HK-2 (cell line): ENCODE measurements around the gene LILRB5.
A peak's percentile ranks its signal among the peaks of the same experiment; 100 is the strongest.
"Not testable (repeated sequence)": the region's sequence is repeated elsewhere in the genome, so short reads cannot be mapped to it uniquely, and the experiment has no call there.

Experiments used
- DNase-seq: peaks from one replicate; pipeline ENCODE4 v3.0.0-alpha.2; 2018; ENCODE audit not compliant: unreplicated experiment

Gene LILRB5

DNA sequence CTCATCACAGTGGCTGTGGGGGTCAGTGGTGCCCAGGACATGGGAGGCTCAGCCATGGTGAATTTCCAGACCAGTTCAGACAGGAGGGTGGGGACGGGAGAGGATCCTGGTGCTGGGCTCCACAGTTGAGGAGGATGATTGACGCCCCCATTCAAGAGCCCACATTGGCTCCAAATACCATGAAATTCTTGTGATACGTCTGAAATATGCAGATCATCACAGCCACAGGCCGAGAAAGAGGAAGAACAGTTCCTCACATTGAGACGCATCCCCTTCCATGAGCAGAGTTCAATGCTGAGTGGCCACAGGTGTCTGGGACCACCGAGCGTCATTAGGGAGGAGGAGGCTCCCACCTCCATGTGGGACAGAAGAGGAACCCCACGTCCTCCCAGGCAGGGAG, 13.3 kb downstream of the LILRB5 start:
- not testable (repeated sequence) for DNase-seq

DNA sequence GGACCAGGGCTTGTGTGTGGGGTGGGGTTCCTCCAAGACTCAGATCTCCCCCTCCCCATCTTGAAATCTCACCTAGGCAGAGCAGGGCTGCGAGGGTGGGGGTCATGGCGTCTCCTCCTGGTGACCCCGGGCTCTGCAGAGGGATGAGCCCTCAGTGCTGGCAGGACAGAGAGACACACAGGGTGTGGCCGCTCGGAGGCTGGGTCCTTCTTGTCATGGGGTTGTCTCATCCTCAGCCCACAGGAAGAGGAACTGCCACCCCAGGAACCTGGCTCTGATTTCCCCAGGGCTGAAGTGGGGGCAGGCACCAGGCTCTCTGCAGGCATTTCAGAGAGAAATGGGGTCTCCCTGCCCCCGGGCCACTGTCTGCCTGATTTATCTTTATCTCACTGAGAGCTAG, 14.4 kb downstream of the LILRB5 start, which contains the start of gene LILRA6:
LILRA6 (minus strand) TSS at position 145 of the 400 bp plus-strand sequence.
- DNase-seq = not testable (repeated sequence)

- DNase-seq = not testable (repeated sequence)
These were observed 14.8 kb downstream of the LILRB5 start for GRCh38 chr19:54242234-54242633.

DNA sequence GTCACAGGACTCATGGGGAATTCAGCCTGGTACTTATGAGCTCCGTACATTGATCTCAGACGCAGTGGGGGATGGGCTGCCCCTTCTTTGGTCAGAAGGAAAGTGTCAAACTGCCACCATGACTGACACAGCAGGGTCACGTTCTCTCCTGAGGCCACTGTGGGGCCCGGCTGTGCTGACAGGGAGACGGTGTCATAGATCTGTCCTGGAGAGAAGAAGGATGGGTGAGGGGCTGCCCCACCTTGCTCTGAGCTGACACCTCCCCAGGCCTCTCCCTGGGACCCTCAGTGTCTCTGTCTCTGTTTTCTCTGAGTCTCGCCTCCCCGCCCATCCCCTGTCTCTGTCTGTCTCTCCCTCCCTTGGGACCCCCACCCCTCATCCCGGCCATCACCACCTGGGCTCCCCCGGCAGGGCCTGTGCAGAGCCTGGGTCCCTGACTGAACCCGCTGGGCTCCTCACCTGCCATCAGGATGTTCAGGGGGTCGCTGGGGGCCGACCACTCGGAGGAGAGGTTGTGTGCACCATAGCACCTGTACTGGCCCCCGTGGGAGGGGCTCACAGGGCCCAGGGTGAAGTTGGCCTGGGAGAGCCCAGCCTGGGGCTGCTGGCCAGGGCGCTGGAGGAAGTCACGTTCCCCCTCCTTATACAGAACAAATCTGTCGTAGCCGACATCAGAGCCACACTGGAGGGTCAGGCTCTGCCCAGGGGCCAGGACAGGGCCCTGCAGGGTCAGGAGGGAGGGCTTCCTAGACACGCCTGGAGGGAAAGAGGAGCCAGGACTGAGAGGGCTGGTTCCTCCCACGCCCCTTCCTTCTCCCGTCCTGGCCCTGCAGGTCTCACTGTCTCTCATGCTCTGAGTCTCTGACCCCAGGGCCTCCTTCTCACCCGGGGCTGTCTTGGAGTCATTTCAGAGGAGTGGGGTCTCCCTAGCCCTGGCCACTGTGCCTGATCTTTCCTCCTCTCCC, 16.4 kb downstream of the LILRB5 start:
- not testable (repeated sequence) for DNase-seq

DNA sequence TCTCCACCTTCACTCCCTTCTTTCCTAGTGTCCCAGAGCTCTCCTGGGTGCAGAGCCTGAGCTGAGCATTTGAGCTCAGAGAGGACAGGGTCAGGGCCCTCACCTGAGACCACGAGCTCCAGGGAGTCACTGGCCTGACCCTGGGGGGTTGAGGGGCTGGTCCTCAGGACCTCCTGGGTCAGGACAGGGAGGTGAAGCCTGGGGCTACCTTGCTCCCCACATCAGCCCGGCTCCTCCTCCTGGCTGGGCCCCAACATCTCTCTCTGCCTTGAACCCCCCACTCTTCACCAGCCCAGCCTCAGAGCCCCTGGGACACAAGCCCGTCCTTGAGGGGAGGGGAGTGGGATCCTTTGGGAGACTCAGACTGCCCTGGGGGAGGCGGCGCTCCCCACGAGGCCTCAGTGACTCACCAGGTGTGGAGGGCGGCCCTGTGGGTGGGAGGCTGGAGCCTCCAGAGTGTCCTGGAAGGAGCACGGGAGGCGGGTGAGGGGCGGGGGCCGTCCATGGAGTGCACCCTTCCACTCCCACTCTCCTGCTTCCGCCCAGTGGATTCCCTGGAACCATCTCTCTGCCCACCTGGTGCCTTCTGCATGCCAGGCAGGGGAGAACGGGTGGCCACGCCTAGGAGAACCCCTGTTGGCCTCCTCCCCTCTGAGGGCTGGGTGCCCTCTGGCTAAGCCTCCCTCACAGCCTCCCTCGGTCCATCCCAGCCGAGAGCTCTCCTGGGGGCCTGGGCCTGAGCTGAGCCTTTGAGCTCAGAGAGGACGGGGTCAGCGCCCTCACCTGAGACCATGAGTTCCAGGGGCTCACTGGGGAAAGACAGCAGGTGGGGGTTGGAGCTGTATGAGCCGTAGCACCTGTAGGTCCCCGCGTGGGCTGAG, 17.3 kb downstream of the LILRB5 start:
- not testable (repeated sequence) for DNase-seq

GRCh38 chr19:54233941-54234340, 23.1 kb downstream of the LILRB5 start:
- DNase-seq = no peak

- peak; percentile 87 for DNase-seq
These were observed 25.8 kb downstream of the LILRB5 start for GRCh38 chr19:54231077-54231931.

GRCh38 chr19:54230031-54230430, 27.0 kb downstream of the LILRB5 start:
- no peak for DNase-seq

DNA sequence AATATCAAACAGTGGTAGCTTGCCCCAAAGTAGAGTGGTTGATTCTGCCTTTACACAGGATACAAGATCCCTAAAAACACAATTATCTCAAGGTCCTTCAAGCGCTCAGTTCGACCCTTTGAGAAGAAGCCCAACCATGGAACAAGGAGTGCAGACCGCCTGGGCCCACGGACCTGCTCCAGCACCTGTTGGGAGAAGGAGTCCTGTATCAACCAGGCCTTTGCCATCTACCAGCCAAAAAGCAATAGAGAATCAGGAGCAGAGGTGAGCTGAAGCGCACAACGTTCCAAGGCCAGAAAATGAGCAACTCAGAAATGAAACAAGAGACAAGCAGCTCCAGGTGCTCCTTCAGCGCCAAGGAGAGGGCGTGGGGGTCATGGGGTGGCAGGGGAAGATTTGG, 27.9 kb downstream of the LILRB5 start:
- no peak for DNase-seq

DNA sequence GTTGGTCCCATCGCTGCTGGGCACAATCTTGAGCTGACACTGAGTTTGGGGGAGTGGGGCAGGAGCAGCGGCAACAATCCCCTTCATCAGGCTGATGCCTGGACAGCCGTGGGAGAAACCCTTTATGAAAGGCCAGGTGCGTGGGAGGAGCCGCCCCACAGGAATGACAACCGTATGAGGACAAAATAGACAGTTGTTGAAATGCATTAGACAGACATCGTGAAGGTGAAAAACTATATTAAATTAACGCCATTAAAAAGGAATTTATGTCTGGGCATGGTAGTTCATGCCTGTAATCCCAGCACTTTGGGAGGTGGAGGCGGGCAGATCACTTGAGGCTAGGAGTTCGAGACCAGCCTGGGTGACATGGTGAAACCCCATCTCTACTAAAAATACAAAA, 32.5 kb downstream of the LILRB5 start:
- not testable (repeated sequence) for DNase-seq

- not testable (repeated sequence) for DNase-seq
These were observed 33.2 kb downstream of the LILRB5 start for GRCh38 chr19:54223937-54224281.

DNA sequence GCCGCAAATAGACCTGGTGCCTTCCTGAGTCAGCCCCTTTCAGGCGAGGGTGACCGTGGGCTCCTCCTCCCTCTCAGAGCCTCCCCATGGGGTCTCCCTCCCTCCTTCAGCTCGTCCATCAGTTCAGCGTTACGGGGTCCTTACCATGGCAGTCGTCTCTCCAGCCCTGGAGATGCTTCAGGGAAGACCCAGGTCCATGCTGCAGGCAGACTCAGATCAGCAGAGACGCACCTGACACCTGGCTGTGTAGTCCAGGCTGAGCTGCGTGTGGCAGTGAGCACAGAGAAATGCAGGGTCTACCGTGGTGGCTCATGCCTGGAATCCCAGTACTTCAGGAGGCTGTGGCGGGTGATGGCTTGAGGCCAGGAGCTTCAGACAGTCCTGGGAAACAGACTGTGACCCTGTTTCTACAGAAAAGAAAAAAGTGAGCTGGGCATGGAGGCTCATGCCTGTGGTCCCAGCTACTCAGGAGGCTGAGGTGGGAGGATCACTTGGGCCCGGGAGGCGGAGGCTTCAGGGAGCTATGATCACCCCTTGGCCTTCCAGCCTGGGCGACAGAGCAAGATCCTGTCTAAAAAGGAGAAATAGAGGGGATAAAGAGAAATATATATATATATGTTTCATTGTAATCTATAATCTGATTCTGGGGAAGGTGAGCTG, 33.7 kb downstream of the LILRB5 start:
- not testable (repeated sequence) for DNase-seq

GRCh38 chr19:54222474-54223276, 34.4 kb downstream of the LILRB5 start, which contains the start of gene LILRB3:
TSS of gene LILRB3 (minus strand) at chr19:54223007. CDS start at chr19:54222976, 31 bp downstream.
- DNase-seq = not testable (repeated sequence)

GRCh38 chr19:54221947-54222346, 35.1 kb downstream of the LILRB5 start:
- DNase-seq = not testable (repeated sequence)

DNA sequence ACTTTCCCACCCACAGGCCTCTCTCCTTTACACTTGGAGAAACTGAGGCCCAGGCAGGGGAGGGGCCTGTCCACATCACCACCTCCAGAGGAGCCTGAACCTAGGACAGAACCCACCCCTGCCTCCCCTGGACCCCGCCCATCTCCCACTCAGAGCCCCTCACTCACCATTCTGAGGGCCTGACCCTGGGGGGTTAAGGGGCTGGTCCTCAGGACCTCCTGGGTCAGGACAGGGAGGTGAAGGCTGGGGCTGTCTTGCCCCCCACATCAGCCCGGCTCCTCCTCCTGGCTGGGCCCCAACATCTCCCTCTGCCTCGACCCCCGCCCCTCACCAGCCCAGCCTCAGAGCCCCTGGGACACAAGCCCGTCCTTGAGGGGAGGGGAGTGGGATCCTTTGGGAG, 37.4 kb downstream of the LILRB5 start:
- DNase-seq = not testable (repeated sequence)

DNA sequence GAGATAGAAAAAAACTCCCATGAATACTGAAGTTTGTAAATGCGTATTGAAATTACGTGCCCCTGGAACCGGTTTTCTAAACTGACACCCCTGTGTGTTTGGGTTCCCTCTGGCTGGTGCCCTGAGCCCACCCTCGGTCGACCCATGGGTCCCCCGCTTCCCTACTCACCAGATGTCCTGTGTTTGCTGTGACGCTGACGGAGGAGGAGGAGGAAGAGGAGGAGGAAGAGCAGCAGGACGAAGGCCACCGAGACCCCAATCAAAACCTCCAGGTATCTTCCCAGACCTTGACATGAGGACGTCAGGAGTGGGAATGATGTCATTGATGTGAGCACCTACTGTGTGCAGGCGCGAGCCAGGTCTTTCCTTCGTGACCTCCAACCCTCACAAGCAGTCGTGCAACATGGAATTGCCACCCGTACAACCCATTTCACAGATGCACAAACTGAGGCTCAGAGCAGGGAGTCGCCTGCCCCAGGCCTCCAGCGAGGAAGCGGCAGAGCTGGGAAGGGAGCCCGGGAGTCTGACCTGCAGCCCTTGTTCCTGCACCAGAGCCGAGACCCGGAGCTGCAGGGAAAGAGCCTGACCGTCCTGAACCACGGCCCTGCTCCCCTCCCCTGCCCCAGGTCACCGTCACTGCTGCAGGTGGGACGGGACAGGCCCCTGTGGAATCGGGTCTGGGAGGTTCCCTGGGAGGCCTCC, 38.0 kb downstream of the LILRB5 start:
- DNase-seq = no peak

GRCh38 chr19:54218259-54218658, 38.8 kb downstream of the LILRB5 start:
- DNase-seq = no peak

DNA sequence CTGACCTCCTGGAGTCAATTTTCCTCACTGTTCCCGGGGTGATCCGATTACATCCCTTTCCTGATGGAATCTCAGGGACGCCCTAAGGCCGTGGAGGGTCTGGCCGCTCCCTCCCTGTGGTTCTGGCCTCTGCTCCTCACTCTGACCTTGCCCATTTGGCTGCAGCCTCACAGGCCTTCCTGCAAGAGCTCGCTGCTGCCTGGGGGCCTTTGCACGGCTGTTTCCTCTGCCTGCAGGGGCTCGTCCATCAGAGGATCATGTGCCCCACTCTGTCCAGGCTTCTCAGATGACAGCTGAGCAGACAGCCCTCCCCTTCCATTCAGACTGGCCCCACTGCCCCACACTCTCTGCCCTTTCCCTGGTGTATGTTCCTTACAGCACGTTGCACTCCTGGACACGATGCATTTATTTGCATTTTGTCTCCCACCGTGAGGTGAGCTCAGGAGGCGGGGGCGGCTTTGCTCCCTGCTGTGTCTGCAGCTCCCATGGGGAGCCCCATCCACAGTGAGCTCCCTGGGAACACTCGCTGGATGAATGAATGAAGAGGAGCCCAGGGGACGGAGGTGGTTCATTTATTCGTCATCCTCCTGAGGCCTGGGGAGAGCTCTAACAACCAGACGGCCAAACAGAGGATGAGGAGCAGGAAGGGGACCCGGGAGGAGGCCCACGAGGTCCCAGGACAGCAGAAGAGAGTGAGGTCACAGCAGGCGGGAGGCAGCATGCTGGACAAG, 39.4 kb downstream of the LILRB5 start:
- DNase-seq = not testable (repeated sequence)

GRCh38 chr19:54216869-54217268, 40.2 kb downstream of the LILRB5 start:
- no peak for DNase-seq
